T-helper 1 cell (primary cell): Measurements from ENCODE around the gene CTAGE8.
"Not testable (repeated sequence)": the region's sequence is repeated elsewhere in the genome, so short reads cannot be mapped to it uniquely, and the experiment has no call there.

ENCODE experiments used
- DNase-seq, 5 donors: peaks; one replicate each; pipeline ENCODE4 v3.0.0-alpha.2; 2012 to 2020

CTAGE8 gene

GRCh38 chr7:144252307-144252706 is 16.8 kb downstream of the CTAGE8 start:
- DNase-seq, result not testable (repeated sequence)

GRCh38 chr7:144247674-144248330 is 21.3 kb downstream of the CTAGE8 start:
- not testable (repeated sequence) for DNase-seq

GRCh38 chr7:144246967-144247366 is 22.1 kb downstream of the CTAGE8 start:
- DNase-seq, result not testable (repeated sequence)

GRCh38 chr7:144245372-144245771 is 23.7 kb downstream of the CTAGE8 start:
- DNase-seq, result not testable (repeated sequence)

- not testable (repeated sequence) for DNase-seq
Observed at GRCh38 chr7:144239365-144239764, 29.7 kb downstream of the CTAGE8 start, which contains the start of gene OR2A42. Gene OR2A42, minus strand, starts transcription at chr7:144239605. Its CDS starts 6,762 bp downstream, at chr7:144232843.

- DNase-seq, result not testable (repeated sequence)
Observed at GRCh38 chr7:144238530-144239082, 30.5 kb downstream of the CTAGE8 start.

GRCh38 chr7:144233039-144233438 is 36.0 kb downstream of the CTAGE8 start:
- DNase-seq, result not testable (repeated sequence)

- DNase-seq, result not testable (repeated sequence)
Observed at GRCh38 chr7:144231027-144231426, 38.1 kb downstream of the CTAGE8 start.

- not testable (repeated sequence) for DNase-seq
Observed at GRCh38 chr7:144228810-144229209, 40.3 kb downstream of the CTAGE8 start.

- not testable (repeated sequence) for DNase-seq
Observed at GRCh38 chr7:144226866-144227265, 42.2 kb downstream of the CTAGE8 start.

GRCh38 chr7:144223675-144224074 is 45.4 kb downstream of the CTAGE8 start:
- not testable (repeated sequence) for DNase-seq

GRCh38 chr7:144220531-144220930 is 48.6 kb downstream of the CTAGE8 start:
- DNase-seq, result not testable (repeated sequence)

- not testable (repeated sequence) for DNase-seq
Observed at GRCh38 chr7:144219149-144219548, 49.9 kb downstream of the CTAGE8 start.

GRCh38 chr7:144218581-144218980 is 50.5 kb downstream of the CTAGE8 start:
- DNase-seq, result not testable (repeated sequence)

- not testable (repeated sequence) for DNase-seq
Observed at GRCh38 chr7:144217200-144217599, 51.9 kb downstream of the CTAGE8 start.
